HepG2 (cell line): ENCODE data around the gene TLK1.

Experiments used
- CBFB ChIP-seq: sonication (generic); formaldehyde crosslinking; IDR thresholded peaks from 2 replicates; pipeline ENCODE4 v1.4.0; 2020; ENCODE audit warnings: missing genetic modification reagents
- CHD2 ChIP-seq: IDR thresholded peaks from 2 replicates; pipeline ENCODE4 v1.6.1; 2011; ENCODE audit warnings: low read depth, low read length, improper control_type of control experiment
- DDIT3 ChIP-seq: sonication (generic); formaldehyde crosslinking; IDR thresholded peaks from 2 replicates; pipeline ENCODE4 v1.4.0; 2020; ENCODE audit warnings: mild to moderate bottlenecking, missing genetic modification reagents
- HDAC2 ChIP-seq: sonication (generic); formaldehyde crosslinking; IDR thresholded peaks from 2 replicates; pipeline ENCODE4 v1.4.0; 2020; ENCODE audit warnings: missing genetic modification reagents
- PBX3 ChIP-seq: sonication (generic); formaldehyde crosslinking; IDR thresholded peaks from 2 replicates; pipeline ENCODE4 v1.8.1; 2023; ENCODE audit warnings: missing genetic modification reagents, inconsistent platforms, borderline replicate concordance
- RXRA ChIP-seq: sonication (generic); formaldehyde crosslinking; IDR thresholded peaks from 2 replicates; pipeline ENCODE4 v1.5.1; 2020; ENCODE audit warnings: missing genetic modification reagents
- TCF12 ChIP-seq, 2 experiments: fragments of 450-650 bp in 1 of 2; sonication (generic) in 1 of 2; formaldehyde crosslinking in 1 of 2; IDR thresholded peaks; 2 replicates each; pipeline versions ENCODE4 v1.6.1 to v1.8.0; 2017 to 2022; ENCODE audit warnings: antibody characterized with exemption in 1 of 2, mild to moderate bottlenecking in 1 of 2, missing genetic modification reagents in 1 of 2, moderate library complexity in 1 of 2
- ZKSCAN8 ChIP-seq: IDR thresholded peaks from 2 replicates; pipeline ENCODE4 v1.6.1; 2016; ENCODE audit warnings: borderline replicate concordance, missing genetic modification reagents, missing compliant biosample characterization
- ZSCAN31 ChIP-seq: sonication (generic); formaldehyde crosslinking; IDR thresholded peaks from 2 replicates; pipeline ENCODE4 v1.5.0; 2020; ENCODE audit warnings: low read depth, mild to moderate bottlenecking, missing genetic modification reagents
- TF ChIP-seq, protein P1 (sequence below): sonication (generic); formaldehyde crosslinking; IDR thresholded peaks from 2 replicates; pipeline ENCODE4 v1.5.0; 2020; ENCODE audit warnings: mild to moderate bottlenecking, missing genetic modification reagents, moderate library complexity
- TF ChIP-seq, protein P2 (sequence below): sonication (generic); IDR thresholded peaks from 2 replicates; pipeline ENCODE4 v1.6.1; 2016; ENCODE audit warnings: low read depth, borderline replicate concordance
- TF ChIP-seq, protein P3 (sequence below): sonication (generic); formaldehyde crosslinking; IDR thresholded peaks from 2 replicates; pipeline ENCODE4 v1.4.0; 2020; ENCODE audit warnings: mild to moderate bottlenecking, missing genetic modification reagents

DNA sequence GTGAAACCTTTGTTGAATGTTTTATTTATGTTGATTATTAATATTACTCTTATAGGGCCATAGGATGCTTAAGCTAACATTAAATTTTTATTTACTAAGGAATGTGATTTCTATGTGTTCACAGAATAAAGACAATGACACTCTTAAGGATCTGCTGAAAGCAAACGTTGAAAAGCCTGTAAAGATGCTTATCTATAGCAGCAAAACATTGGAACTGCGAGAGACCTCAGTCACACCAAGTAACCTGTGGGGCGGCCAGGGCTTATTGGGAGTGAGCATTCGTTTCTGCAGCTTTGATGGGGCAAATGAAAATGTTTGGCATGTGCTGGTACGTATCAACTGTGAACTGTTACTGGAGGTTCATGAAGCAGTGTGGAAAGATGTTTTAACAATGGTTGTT lies 211.3 kb downstream of the TLK1 start:
- TF ChIP-seq DDIT3 (CRISPR knock-in tag) (no peak), CHD2 (no peak), CBFB (CRISPR knock-in tag) (no peak), ZKSCAN8 (CRISPR knock-in tag) (no peak), ZSCAN31 (CRISPR knock-in tag) (no peak), HDAC2 (CRISPR knock-in tag) (no peak), PBX3 (CRISPR knock-in tag) (no peak), RXRA (no peak), TCF12 (IDR thresholded peaks at IDR 0.05) (no peak), TCF12 (CRISPR knock-in tag; IDR thresholded peaks at IDR 0.05) (no peak)
- TF ChIP-seq, protein P1, sequence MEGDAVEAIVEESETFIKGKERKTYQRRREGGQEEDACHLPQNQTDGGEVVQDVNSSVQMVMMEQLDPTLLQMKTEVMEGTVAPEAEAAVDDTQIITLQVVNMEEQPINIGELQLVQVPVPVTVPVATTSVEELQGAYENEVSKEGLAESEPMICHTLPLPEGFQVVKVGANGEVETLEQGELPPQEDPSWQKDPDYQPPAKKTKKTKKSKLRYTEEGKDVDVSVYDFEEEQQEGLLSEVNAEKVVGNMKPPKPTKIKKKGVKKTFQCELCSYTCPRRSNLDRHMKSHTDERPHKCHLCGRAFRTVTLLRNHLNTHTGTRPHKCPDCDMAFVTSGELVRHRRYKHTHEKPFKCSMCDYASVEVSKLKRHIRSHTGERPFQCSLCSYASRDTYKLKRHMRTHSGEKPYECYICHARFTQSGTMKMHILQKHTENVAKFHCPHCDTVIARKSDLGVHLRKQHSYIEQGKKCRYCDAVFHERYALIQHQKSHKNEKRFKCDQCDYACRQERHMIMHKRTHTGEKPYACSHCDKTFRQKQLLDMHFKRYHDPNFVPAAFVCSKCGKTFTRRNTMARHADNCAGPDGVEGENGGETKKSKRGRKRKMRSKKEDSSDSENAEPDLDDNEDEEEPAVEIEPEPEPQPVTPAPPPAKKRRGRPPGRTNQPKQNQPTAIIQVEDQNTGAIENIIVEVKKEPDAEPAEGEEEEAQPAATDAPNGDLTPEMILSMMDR (CRISPR knock-in tag): no peak
- TF ChIP-seq, protein P2, sequence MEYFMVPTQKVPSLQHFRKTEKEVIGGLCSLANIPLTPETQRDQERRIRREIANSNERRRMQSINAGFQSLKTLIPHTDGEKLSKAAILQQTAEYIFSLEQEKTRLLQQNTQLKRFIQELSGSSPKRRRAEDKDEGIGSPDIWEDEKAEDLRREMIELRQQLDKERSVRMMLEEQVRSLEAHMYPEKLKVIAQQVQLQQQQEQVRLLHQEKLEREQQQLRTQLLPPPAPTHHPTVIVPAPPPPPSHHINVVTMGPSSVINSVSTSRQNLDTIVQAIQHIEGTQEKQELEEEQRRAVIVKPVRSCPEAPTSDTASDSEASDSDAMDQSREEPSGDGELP: no peak
- TF ChIP-seq, protein P3, sequence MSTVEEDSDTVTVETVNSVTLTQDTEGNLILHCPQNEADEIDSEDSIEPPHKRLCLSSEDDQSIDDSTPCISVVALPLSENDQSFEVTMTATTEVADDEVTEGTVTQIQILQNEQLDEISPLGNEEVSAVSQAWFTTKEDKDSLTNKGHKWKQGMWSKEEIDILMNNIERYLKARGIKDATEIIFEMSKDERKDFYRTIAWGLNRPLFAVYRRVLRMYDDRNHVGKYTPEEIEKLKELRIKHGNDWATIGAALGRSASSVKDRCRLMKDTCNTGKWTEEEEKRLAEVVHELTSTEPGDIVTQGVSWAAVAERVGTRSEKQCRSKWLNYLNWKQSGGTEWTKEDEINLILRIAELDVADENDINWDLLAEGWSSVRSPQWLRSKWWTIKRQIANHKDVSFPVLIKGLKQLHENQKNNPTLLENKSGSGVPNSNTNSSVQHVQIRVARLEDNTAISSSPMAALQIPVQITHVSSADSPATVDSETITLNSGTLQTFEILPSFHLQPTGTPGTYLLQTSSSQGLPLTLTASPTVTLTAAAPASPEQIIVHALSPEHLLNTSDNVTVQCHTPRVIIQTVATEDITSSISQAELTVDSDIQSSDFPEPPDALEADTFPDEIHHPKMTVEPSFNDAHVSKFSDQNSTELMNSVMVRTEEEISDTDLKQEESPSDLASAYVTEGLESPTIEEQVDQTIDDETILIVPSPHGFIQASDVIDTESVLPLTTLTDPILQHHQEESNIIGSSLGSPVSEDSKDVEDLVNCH: no peak
